Thyroid gland (tissue), 4 donors: ENCODE results near the gene ZCRB1. TPM values are rescaled to one million over a fixed set of nuclear protein-coding genes. Genes with fewer than 3 reads are reported as not detected.

ENCODE experiments used
- DNase-seq, 2 donors: peaks; one replicate each; pipeline ENCODE4 v3.0.0-alpha.2; 2019
- H3K27ac ChIP-seq, 3 donors: fragments of 200-600 bp; sonication (generic); 1 replicate in 2 of 3; 2 replicates in 1 of 3; pipeline ENCODE4 v1.5.1; 2016 to 2019; ENCODE audit warnings: mild to moderate bottlenecking in 1 of 3, moderate library complexity in 1 of 3
- H3K27me3 ChIP-seq: fragments of 200-600 bp; sonication (generic); one replicate; pipeline ENCODE4 v1.5.1; 2019
- H3K36me3 ChIP-seq, 2 donors: fragments of 200-600 bp; sonication (generic); one replicate each; pipeline ENCODE4 v1.5.1; 2016 to 2019
- H3K4me1 ChIP-seq, 2 donors: fragments of 200-600 bp; sonication (generic); one replicate each; pipeline ENCODE4 v1.5.1; 2017 to 2019
- H3K4me3 ChIP-seq, 3 donors: fragments of 200-600 bp; sonication (generic); replicated peaks in 1 of 3; 1 replicate in 2 of 3; 2 replicates in 1 of 3; pipeline ENCODE4 v1.5.1; 2016; ENCODE audit warnings: mild to moderate bottlenecking in 1 of 3
- H3K9me3 ChIP-seq: fragments of 200-600 bp; sonication (generic); one replicate; pipeline ENCODE4 v1.5.1; 2017
- CTCF ChIP-seq, 6 experiments: fragments of 200-600 bp in 3 of 6; fragments of 450-650 bp in 3 of 6; sonication (generic) in 3 of 6; IDR thresholded peaks; one replicate each; pipeline ENCODE4 v1.5.1; 2016 to 2019; ENCODE audit warnings: antibody characterized with exemption in 6 of 6, mild to moderate bottlenecking in 2 of 6, inconsistent platforms in 1 of 6, moderate library complexity in 1 of 6
- POLR2A ChIP-seq, 2 donors: fragments of 450-650 bp; IDR thresholded peaks; one replicate each; pipeline ENCODE4 v1.6.1; 2017; ENCODE audit warnings: antibody characterized with exemption in 2 of 2, mild to moderate bottlenecking in 2 of 2, moderate library complexity in 1 of 2
- WGBS, 2 donors: methylation state at CpG; one replicate each; pipeline ENCODE4 v1.1.5; 2017; 5-methylcytosine and 5-hydroxymethylcytosine counted together
- intact Hi-C: fragments of 100-400 bp; cut with DNase I; formaldehyde crosslinking; loops from one replicate; pipeline ENCODE4 v1.15.1; 2023
- total RNA-seq, 4 donors: library from RNA; depleted of rRNA; stranded (reverse); fragments of >200 nt; gene quantifications; one replicate each; pipeline ENCODE4 v1.2.3, GENCODE V29; 2016

The ZCRB1 gene
- total RNA-seq, 4 donors from 2014 or later: 30.7 to 42.3 (median 34.9) TPM

GRCh38 chr12:42326541-42327226 is 790 bp upstream of the ZCRB1 start:
- WGBS, 2 donors: 7 to 12% methylated on average over 12 to 13 of the region's 13 CpGs
- peaks cover 15 to 18% of the 10 kb centered on the region in 2 donors for H3K4me1 ChIP-seq
- peak overlapping the region; percentile 77 to 93 (median 86) for H3K27ac ChIP-seq
- peaks cover 0 to 5% of the 10 kb centered on the region in 2 donors for H3K36me3 ChIP-seq
- intact Hi-C loops: loop anchor here (5.0 kb wide), 1 partner anchor 89 kb away; the partner anchor contains the start of gene YAF2
- H3K9me3 ChIP-seq: no peaks in the 10 kb centered on the region
- H3K4me3 ChIP-seq: peak overlapping the region; percentile 58 to 87 (median 61)
- peak in 1 of 2 donors; percentile 3 for DNase-seq
- H3K27me3 ChIP-seq: no peaks in the 10 kb centered on the region
- TF ChIP-seq CTCF (IDR thresholded peaks at IDR 0.05) (no peak), POLR2A (IDR thresholded peaks at IDR 0.05) (no peak)

- Histone ChIP-seq H3K36me3 (peaks cover 0 to 5% of the 10 kb centered on the region in 2 donors), H3K4me1 (peaks cover 15 to 18% of the 10 kb centered on the region in 2 donors), H3K27me3 (no peaks in the 10 kb centered on the region), H3K27ac (peak overlapping the region; percentile 77 to 93 (median 86)), H3K4me3 (peak overlapping the region; percentile 58 to 87 (median 61)), H3K9me3 (no peaks in the 10 kb centered on the region)
- TF ChIP-seq POLR2A (IDR thresholded peaks at IDR 0.05) (no peak), CTCF (IDR thresholded peaks at IDR 0.05) (no peak)
- intact Hi-C loops: loop anchor here (5.0 kb wide), 1 partner anchor 88 kb away; the partner anchor contains the start of gene YAF2
- WGBS, 2 donors: 44 to 47% methylated on average over 7 of the region's 7 CpGs
- no peak for DNase-seq
Observed at GRCh38 chr12:42325326-42325652, 605 bp downstream of the ZCRB1 start.

GRCh38 chr12:42323856-42324255 is 2.0 kb downstream of the ZCRB1 start:
- intact Hi-C loops: no loop called here
- H3K9me3 ChIP-seq: no peaks in the 10 kb centered on the region

GRCh38 chr12:42322567-42322966 is 3.3 kb downstream of the ZCRB1 start:
- no peak for TF ChIP-seq CTCF (IDR thresholded peaks at IDR 0.05)
- no peak for TF ChIP-seq POLR2A (IDR thresholded peaks at IDR 0.05)
- Histone ChIP-seq H3K9me3 (no peaks in the 10 kb centered on the region), H3K4me3 (no peak overlapping the region), H3K4me1 (peaks cover 9 to 12% of the 10 kb centered on the region in 2 donors), H3K27me3 (no peaks in the 10 kb centered on the region), H3K36me3 (peaks cover 0 to 5% of the 10 kb centered on the region in 2 donors), H3K27ac (no peak overlapping the region)
- intact Hi-C loops: no loop called here
- no peak for DNase-seq

More at GRCh38 chr12:42323856-42324255, 2.0 kb downstream of the ZCRB1 start:
- TF ChIP-seq CTCF (IDR thresholded peaks at IDR 0.05) (no peak), POLR2A (IDR thresholded peaks at IDR 0.05) (no peak)
- no peak overlapping the region for H3K4me3 ChIP-seq
- peaks cover 15 to 18% of the 10 kb centered on the region in 2 donors for H3K4me1 ChIP-seq
- 91 to 95% methylated on average over 6 of the region's 6 CpGs for WGBS, 2 donors
- no peaks in the 10 kb centered on the region for H3K27me3 ChIP-seq
- no peak overlapping the region for H3K27ac ChIP-seq
- no peak for DNase-seq
- peaks cover 0 to 5% of the 10 kb centered on the region in 2 donors for H3K36me3 ChIP-seq

GRCh38 chr12:42320796-42321195 is 5.1 kb downstream of the ZCRB1 start:
- no peak overlapping the region for H3K4me3 ChIP-seq
- TF ChIP-seq CTCF (IDR thresholded peaks at IDR 0.05): no peak
- DNase-seq: no peak
- peaks cover 0 to 5% of the 10 kb centered on the region in 2 donors for H3K36me3 ChIP-seq
- peaks cover 0 to 2% of the 10 kb centered on the region in 2 donors for H3K4me1 ChIP-seq
- H3K27me3 ChIP-seq: no peaks in the 10 kb centered on the region
- H3K27ac ChIP-seq: no peak overlapping the region
- H3K9me3 ChIP-seq: no peaks in the 10 kb centered on the region
- intact Hi-C loops: no loop called here
